ENCODE data around the gene MICALL2. TPM values are rescaled to one million over a fixed set of nuclear protein-coding genes. Genes with fewer than 3 reads are reported as not detected.

MICALL2 gene
- total RNA-seq, 1 donor from 2014 or later = 18.9 TPM

DNA sequence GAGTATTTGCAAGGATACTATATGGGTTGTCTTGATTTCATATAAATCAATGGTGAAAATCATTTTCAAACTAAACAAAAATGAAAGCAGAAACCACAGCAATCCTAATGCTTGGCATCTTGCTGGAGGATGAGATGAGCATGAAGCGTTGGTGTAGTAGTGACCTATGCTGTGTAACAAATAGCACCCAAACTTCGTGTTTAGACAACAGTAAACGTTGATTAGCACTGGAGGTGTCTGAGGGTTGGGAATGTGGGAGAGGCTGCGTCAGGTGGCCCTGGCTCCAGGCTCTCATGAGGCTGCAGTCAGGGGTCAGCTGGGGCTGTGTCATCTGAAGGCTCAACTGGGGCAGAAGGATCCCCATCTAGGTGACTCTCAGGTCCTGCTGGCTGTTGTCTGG lies 67.8 kb downstream of the MICALL2 start:
- Mint-ChIP-seq H3K36me3 (no peaks in the 10 kb centered on the region), H3K4me3 (no peak overlapping the region), H3K27ac (no peak overlapping the region), H3K9me3 (peaks cover 5% of the 10 kb centered on the region), H3K4me1 (no peaks in the 10 kb centered on the region), H3K27me3 (ENCODE audit: low read depth) (peaks cover 67% of the 10 kb centered on the region)
- no peak for DNase-seq (ENCODE audit: low spot score in 2 of 2, unreplicated experiment in 2 of 2)
- TF ChIP-seq, protein P1, sequence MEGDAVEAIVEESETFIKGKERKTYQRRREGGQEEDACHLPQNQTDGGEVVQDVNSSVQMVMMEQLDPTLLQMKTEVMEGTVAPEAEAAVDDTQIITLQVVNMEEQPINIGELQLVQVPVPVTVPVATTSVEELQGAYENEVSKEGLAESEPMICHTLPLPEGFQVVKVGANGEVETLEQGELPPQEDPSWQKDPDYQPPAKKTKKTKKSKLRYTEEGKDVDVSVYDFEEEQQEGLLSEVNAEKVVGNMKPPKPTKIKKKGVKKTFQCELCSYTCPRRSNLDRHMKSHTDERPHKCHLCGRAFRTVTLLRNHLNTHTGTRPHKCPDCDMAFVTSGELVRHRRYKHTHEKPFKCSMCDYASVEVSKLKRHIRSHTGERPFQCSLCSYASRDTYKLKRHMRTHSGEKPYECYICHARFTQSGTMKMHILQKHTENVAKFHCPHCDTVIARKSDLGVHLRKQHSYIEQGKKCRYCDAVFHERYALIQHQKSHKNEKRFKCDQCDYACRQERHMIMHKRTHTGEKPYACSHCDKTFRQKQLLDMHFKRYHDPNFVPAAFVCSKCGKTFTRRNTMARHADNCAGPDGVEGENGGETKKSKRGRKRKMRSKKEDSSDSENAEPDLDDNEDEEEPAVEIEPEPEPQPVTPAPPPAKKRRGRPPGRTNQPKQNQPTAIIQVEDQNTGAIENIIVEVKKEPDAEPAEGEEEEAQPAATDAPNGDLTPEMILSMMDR (IDR thresholded peaks at IDR 0.05; ENCODE audit: unreplicated experiment) = no peak

DNA sequence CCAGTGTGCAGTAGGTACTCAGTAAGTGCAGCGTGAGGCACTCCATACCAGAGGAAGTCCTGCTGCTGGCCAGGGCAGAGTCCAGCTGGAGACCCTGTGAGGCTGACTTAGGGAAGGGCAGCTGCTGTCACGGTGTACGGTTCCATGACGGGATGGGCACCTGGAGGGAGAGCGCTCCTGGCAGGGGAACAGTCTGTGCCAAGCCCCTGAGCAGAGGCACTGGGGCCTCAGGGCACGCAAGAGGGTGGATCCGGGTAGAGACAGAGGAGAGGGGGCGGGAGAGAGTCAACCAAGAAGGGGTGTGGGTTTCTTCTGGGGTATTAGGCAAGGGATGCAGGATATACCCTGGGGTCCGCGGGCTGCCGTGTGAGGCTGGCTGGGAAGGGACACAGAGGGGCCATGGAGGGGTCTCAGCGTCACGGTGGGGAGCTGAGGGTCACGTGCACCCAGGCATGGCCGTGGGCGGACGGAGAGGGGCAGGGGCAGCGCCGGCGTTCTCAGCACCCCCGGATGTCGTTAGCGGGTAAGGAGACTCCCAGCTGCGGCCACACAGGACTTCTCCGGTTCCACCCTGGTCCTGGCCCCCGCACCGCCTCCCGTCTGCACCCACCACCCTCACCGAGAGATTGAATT lies 70.5 kb downstream of the MICALL2 start:
- no peak for DNase-seq (ENCODE audit: low spot score in 2 of 2, unreplicated experiment in 2 of 2)
- no peaks in the 10 kb centered on the region for H3K36me3 Mint-ChIP-seq
- H3K27ac Mint-ChIP-seq = no peak overlapping the region
- TF ChIP-seq, protein P1 (IDR thresholded peaks at IDR 0.05; ENCODE audit: unreplicated experiment) = no peak
- no peaks in the 10 kb centered on the region for H3K4me1 Mint-ChIP-seq
- H3K4me3 Mint-ChIP-seq = no peak overlapping the region
- H3K27me3 Mint-ChIP-seq (ENCODE audit: low read depth) = peaks cover 62% of the 10 kb centered on the region
- peaks cover 5% of the 10 kb centered on the region for H3K9me3 Mint-ChIP-seq

DNA sequence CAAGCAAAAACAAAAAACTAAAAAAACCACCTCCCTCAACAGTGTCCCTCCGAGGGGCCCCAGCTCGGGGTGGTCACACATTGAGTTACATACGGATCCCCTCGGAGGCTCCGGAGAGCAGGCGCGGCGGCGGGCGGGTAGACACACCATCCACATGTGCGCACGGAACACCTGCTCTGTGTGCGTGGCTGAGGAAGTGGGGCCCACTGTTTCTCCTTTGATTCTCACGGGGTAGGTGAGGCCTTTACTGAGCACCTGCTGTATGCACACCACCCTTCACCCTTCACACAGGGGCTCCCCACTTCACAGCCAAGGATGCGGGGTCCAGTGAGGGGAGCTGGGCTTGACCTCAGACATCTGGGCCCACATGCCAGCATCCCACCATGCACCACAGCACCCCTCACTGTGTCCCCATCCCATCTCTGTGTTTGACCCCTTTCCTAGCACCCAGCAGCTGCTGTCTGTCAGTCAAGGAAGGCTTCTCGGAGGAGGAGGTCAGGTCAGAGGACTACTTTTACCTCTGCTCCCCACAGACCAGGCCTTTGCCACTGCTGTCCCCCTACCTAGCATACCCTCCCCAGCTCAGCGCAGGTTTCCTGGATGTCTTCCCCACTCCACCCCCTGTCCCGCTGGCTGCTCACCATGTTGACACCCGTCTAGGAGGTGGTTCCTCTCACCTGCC lies 71.1 kb downstream of the MICALL2 start:
- Mint-ChIP-seq H3K36me3 (no peaks in the 10 kb centered on the region), H3K27me3 (ENCODE audit: low read depth) (peaks cover 58% of the 10 kb centered on the region), H3K4me1 (no peaks in the 10 kb centered on the region), H3K4me3 (no peak overlapping the region), H3K9me3 (peaks cover 5% of the 10 kb centered on the region), H3K27ac (no peak overlapping the region)
- no peak for DNase-seq (ENCODE audit: low spot score in 2 of 2, unreplicated experiment in 2 of 2)
- TF ChIP-seq, protein P1 (IDR thresholded peaks at IDR 0.05; ENCODE audit: unreplicated experiment) = no peak

DNA sequence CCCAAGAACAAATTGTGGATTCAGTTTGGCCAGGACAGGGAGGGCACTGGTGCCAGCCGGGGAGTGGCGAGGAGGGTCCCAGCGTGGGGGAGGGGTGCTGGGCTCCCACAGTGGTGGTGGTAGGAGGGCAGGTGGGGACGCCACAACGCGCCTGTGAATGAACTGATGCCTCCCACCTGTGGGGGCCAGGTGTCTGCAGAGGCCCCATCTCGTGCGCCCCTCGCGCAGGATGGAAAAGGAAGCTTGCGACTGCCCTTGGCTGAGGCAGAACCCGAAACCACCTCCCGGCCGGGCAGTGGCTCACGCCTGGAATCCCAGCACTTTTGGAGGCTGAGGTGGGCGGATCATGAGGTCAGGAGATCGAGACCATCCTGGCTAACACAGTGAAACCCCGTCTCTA lies 72.0 kb downstream of the MICALL2 start:
- TF ChIP-seq, protein P1 (IDR thresholded peaks at IDR 0.05; ENCODE audit: unreplicated experiment) = no peak
- Mint-ChIP-seq H3K4me1 (no peaks in the 10 kb centered on the region), H3K36me3 (no peaks in the 10 kb centered on the region), H3K4me3 (no peak overlapping the region), H3K27me3 (ENCODE audit: low read depth) (peaks cover 54% of the 10 kb centered on the region), H3K27ac (no peak overlapping the region), H3K9me3 (peaks cover 5% of the 10 kb centered on the region)
- DNase-seq (ENCODE audit: low spot score in 2 of 2, unreplicated experiment in 2 of 2) = no peak

DNA sequence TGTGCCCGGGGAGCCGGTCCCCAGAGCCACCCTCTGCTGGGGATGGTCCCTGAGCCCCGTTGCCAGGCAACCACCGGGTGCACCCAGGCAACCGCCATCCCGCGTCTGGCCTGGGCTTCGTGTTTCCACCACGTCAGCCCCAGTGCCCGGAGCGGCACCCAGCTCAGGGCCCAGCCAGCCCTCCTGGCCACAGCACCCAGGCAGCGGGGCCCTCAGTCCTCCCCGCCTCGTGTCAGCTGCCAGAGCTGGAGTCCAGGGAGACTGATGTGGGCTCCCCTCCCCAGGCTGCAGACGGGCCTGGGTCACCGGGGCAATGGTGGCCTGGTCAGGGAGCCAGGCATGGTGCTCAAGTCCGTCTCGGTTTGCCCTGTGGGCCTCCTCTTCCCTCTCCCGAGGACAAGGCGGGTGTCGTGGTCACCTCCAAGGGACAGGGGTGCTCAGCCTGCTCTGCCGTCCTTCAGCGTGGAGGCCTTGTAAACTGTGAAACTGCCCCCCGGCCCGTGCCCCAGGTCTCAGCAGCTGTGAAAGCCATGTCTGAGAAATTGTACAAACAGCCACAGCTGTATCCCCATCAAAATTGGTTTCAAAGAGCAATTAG lies 72.5 kb downstream of the MICALL2 start:
- Mint-ChIP-seq H3K4me1 (no peaks in the 10 kb centered on the region), H3K27ac (no peak overlapping the region), H3K36me3 (no peaks in the 10 kb centered on the region), H3K27me3 (ENCODE audit: low read depth) (peaks cover 53% of the 10 kb centered on the region), H3K4me3 (no peak overlapping the region), H3K9me3 (peaks cover 5% of the 10 kb centered on the region)
- TF ChIP-seq, protein P1 (IDR thresholded peaks at IDR 0.05; ENCODE audit: unreplicated experiment) = no peak
- no peak for DNase-seq (ENCODE audit: low spot score in 2 of 2, unreplicated experiment in 2 of 2)
